K562 (cell line): ENCODE results near the gene ZNF669. TPM values are rescaled to one million over a fixed set of nuclear protein-coding genes. Genes with fewer than 3 reads are reported as not detected.

Experiments
- ATAC-seq: fragments of 200-7000 bp; cut with Tn5 transposase; 3 replicates; pipeline ENCODE4 v1.9.1; 2020; ENCODE audit warnings: moderate library complexity
- BruUV-seq: library from RNA; stranded (reverse); fragments of 400-500 nt; replicated peaks from 2 replicates; lab custom pipeline; 2021; lab: Mats Ljungman, UMichigan
- CTCF ChIA-PET: fragments of 300-600 bp; formaldehyde crosslinking; extraction: SDS; loops from one replicate; lab custom pipeline; 2021; ENCODE audit warnings: low intra/inter-chr PET ratio; lab: Yijun Ruan, JAX
- POLR2A ChIA-PET: fragments of 300-600, 350-650 bp; sonication (Branson Sonifier 250); formaldehyde crosslinking; extraction: SDS; loops from one replicate; lab custom pipeline; 2021; ENCODE audit warnings: antibody characterized with exemption, inconsistent platforms; lab: Yijun Ruan, JAX
- DNase-seq, 4 experiments: peaks; one replicate each; pipeline versions ENCODE4 v3.0.0 to v3.0.0-alpha.2; 2011 to 2018; ENCODE audit warnings: low spot score in 3 of 4, mixed read lengths in 3 of 4; ENCODE audit errors: extremely low read depth in 1 of 4
- FAIRE-seq: peaks from 2 replicates; lab custom pipeline; 2011; peaks lifted over from hg19 to GRCh38; lab: Jason Lieb, UNC
- H2AFZ ChIP-seq: 2 replicates; pipeline ENCODE4 v1.6.0; 2011; ENCODE audit warnings: low read depth, low read length, control low read depth, inconsistent platforms
- H3K27ac ChIP-seq: fragments of 200-600 bp; 3 replicates; pipeline ENCODE4 v1.8.0; 2011; ENCODE audit warnings: low read depth, mild to moderate bottlenecking, control low read depth, inconsistent platforms, low read length, moderate library complexity, mixed read lengths; ENCODE audit errors: extremely low read depth
- H3K27me3 ChIP-seq, 2 experiments: fragments of 300-600 bp in 1 of 2; 2 replicates in 1 of 2; 3 replicates in 1 of 2; pipeline versions ENCODE4 v1.6.0 to v1.8.0; 2011; ENCODE audit warnings: inconsistent platforms in 2 of 2, low read length in 2 of 2, mild to moderate bottlenecking in 1 of 2, mixed read lengths in 1 of 2, moderate library complexity in 1 of 2; ENCODE audit not compliant: control insufficient read depth in 2 of 2, insufficient read depth in 2 of 2
- H3K36me3 ChIP-seq: fragments of 300-600 bp; 3 replicates; pipeline ENCODE4 v1.8.0; 2011; ENCODE audit warnings: mild to moderate bottlenecking, low read length, inconsistent platforms; ENCODE audit not compliant: control insufficient read depth, insufficient read depth
- H3K4me1 ChIP-seq, 2 experiments: fragments of 200-600 bp in 1 of 2; replicated peaks in 1 of 2; 2 replicates in 1 of 2; 3 replicates in 1 of 2; pipeline versions ENCODE4 v1.5.1 to v1.8.0; 2011; ENCODE audit warnings: inconsistent platforms in 2 of 2, low read length in 2 of 2, mild to moderate bottlenecking in 1 of 2, mixed read lengths in 1 of 2, moderate library complexity in 1 of 2; ENCODE audit not compliant: control insufficient read depth in 2 of 2, insufficient read depth in 2 of 2
- H3K4me2 ChIP-seq: 2 replicates; pipeline ENCODE4 v1.6.1; 2011; ENCODE audit warnings: low read length, control low read depth, inconsistent platforms, mixed read lengths; ENCODE audit not compliant: insufficient read depth
- H3K4me3 ChIP-seq: fragments of 200-600 bp; sonication (generic), shearing (Covaris generic); 2 replicates; pipeline ENCODE4 v1.5.1; 2016; ENCODE audit warnings: control low read depth, inconsistent platforms
- H3K79me2 ChIP-seq: fragments of 200-600 bp; 3 replicates; pipeline ENCODE4 v1.8.0; 2011; ENCODE audit warnings: low read length, inconsistent platforms; ENCODE audit not compliant: control insufficient read depth, insufficient read depth
- H3K9ac ChIP-seq, 2 experiments: 2 replicates each; pipeline versions ENCODE4 v1.6.0 to v1.6.1; 2011; ENCODE audit warnings: low read depth in 2 of 2, low read length in 2 of 2, control low read depth in 1 of 2, inconsistent platforms in 1 of 2, mild to moderate bottlenecking in 1 of 2, mixed read lengths in 1 of 2; ENCODE audit not compliant: insufficient read depth in 1 of 2
- H3K9me1 ChIP-seq: one replicate; pipeline ENCODE4 v1.6.0; 2011; ENCODE audit warnings: inconsistent platforms, mild to moderate bottlenecking, low read length, moderate library complexity; ENCODE audit not compliant: control insufficient read depth, insufficient read depth
- H3K9me3 ChIP-seq: replicated peaks from 2 replicates; pipeline ENCODE4 v1.5.1; 2011; ENCODE audit warnings: low read depth, low read length, inconsistent platforms; ENCODE audit not compliant: control insufficient read depth, insufficient read depth
- H4K20me1 ChIP-seq: replicated peaks from 2 replicates; pipeline ENCODE4 v1.6.1; 2011; ENCODE audit warnings: low read length, inconsistent platforms, mixed read lengths; ENCODE audit not compliant: control insufficient read depth, insufficient read depth
- MBD1 ChIP-seq: fragments of 250-450 bp; sonication (Bioruptor Pico); IDR thresholded peaks from 2 replicates; pipeline ENCODE4 v1.8.0; 2022; ENCODE audit warnings: inconsistent platforms
- SMAD3 ChIP-seq: fragments of 450-650 bp; formaldehyde crosslinking; conservative IDR thresholded peaks from 2 replicates; pipeline ENCODE4 v1.4.0; 2020; ENCODE audit warnings: mild to moderate bottlenecking
- THRB ChIP-seq: fragments of 450-650 bp; formaldehyde crosslinking; conservative IDR thresholded peaks from 2 replicates; pipeline ENCODE4 v1.4.0; 2022; ENCODE audit warnings: mild to moderate bottlenecking, missing genetic modification characterization
- ZNF184 ChIP-seq: sonication (generic); formaldehyde crosslinking; IDR thresholded peaks from 2 replicates; pipeline ENCODE4 v1.5.0; 2020; ENCODE audit warnings: missing genetic modification reagents
- WGBS: fragments of 100-300 bp; shearing (Covaris generic); methylation state at CpG from one replicate; pipeline ENCODE4 v1.1.6; 2016; ENCODE audit warnings: low coverage, mixed read lengths; ENCODE audit not compliant: insufficient coverage; ENCODE audit errors: missing lambda C conversion rate; 5-methylcytosine and 5-hydroxymethylcytosine counted together
- in situ Hi-C: fragments of 300-500 bp; cut with MboI; formaldehyde crosslinking; loops from 4 replicates; pipeline ENCODE4 v1.15.0; 2018; ENCODE audit warnings: inconsistent platforms, mixed read lengths
- intact Hi-C: fragments of 100-400 bp; cut with micrococcal nuclease; formaldehyde crosslinking; loops from 2 replicates; pipeline ENCODE4 v1.14.2; 2022
- polyA plus RNA-seq, 8 experiments: library from polyadenylated mRNA; depleted of rRNA in 4 of 8; stranded (reverse) in 5 of 8; unstranded in 3 of 8; fragments of >200 nt; fragmentation: Nextera tagmentation in 2 of 8; fragmentation: Illumina TruSeq in 1 of 8; extraction: Ambion mirVana in 2 of 8; extraction: Trizol in 1 of 8; gene quantifications; 2 replicates each; pipeline versions ENCODE4 v1.2.1 to v1.2.3, GENCODE V29; 2011 to 2014; ENCODE audit warnings: inconsistent platforms in 1 of 8, missing spikeins in 1 of 8
- total RNA-seq, 7 experiments: library from RNA; depleted of rRNA in 6 of 7; stranded (reverse); fragments of >200 nt in 6 of 7; fragmentation: Illumina TruSeq in 2 of 7; extraction: Trizol in 2 of 7; gene quantifications; 2 replicates each; pipeline versions ENCODE4 v1.2.1 to v1.2.3, GENCODE V29; 2011 to 2021; ENCODE audit warnings: low replicate concordance in 1 of 7

ZNF669 gene
- total and polyA plus RNA-seq, 9 of the 15 experiments (the other 6 are each of a cell fraction or from before 2014, with no cell fraction given), result 5.3 to 18.3 (median 10.2) TPM

GRCh38 chr1:247131236-247131635, 27.1 kb upstream of the ZNF669 start:
- BruUV-seq, result no TSS peak

More at GRCh38 chr1:247131236-247131635, 27.1 kb upstream of the ZNF669 start:
- POLR2A ChIA-PET, result no interaction called here
- DNase-seq, result no peak
- Histone ChIP-seq H3K9ac (no peak overlapping the region), H3K79me2 (peaks cover 9% of the 10 kb centered on the region), H3K27ac (no peak overlapping the region), H2AFZ (no peak overlapping the region), H3K4me1 (no peaks in the 10 kb centered on the region), H3K36me3 (peaks cover 4% of the 10 kb centered on the region; the same call in 1 of the 3 replicates), H3K9me1 (no peaks in the 10 kb centered on the region), H3K4me2 (no peak overlapping the region), H4K20me1 (no peaks in the 10 kb centered on the region), H3K27me3 (no peaks in the 10 kb centered on the region), H3K9me3 (no peaks in the 10 kb centered on the region; the same call in 1 of the 2 replicates), H3K4me3 (no peak overlapping the region)
- CTCF ChIA-PET, result no interaction called here
- in situ Hi-C loops, result no loop called here
- intact Hi-C loops, result no loop called here
- TF ChIP-seq MBD1 (CRISPR knock-in tag) (no peak), SMAD3 (CRISPR knock-in tag) (no peak), THRB (CRISPR knock-in tag) (no peak), ZNF184 (no peak)
- WGBS, result 84% methylated on average over 9 of the region's 10 CpGs
- no peak for FAIRE-seq
- no peak for ATAC-seq
